Activated T-helper 1 cell treated with anti-CD3 and anti-CD28 coated beads, Interleukin-12 subunit alpha, Interleukin-12 subunit beta, Interleukin-2, Interleukin-4 antibody, amounts not matched to agents 30 ng/mL and 10 ng/mL and 1 ng/mL, durations not matched to agents 14 hours and 24 hours and 36 hours (primary cell): ENCODE results near the gene FCHO1. TPM values are rescaled to one million over a fixed set of nuclear protein-coding genes. Genes with fewer than 3 reads are reported as not detected.
"Not testable (repeated sequence)": the region's sequence is repeated elsewhere in the genome, so short reads cannot be mapped to it uniquely, and the experiment has no call there.

ENCODE experiments used
- DNase-seq: peaks from one replicate; pipeline ENCODE4 v3.0.0; 2021; ENCODE audit warnings: low spot score
- H3K27ac Mint-ChIP-seq: one replicate; pipeline ENCODE4 v1.8.0; 2021; ENCODE audit warnings: mild to moderate bottlenecking, mixed read lengths
- H3K27me3 Mint-ChIP-seq: one replicate; pipeline ENCODE4 v1.8.0; 2022; ENCODE audit warnings: mild to moderate bottlenecking, moderate library complexity, mixed read lengths; ENCODE audit not compliant: insufficient read depth
- H3K36me3 Mint-ChIP-seq: one replicate; pipeline ENCODE4 v1.8.0; 2021; ENCODE audit warnings: low read depth, mixed read lengths
- H3K4me1 Mint-ChIP-seq: one replicate; pipeline ENCODE4 v1.8.0; 2021; ENCODE audit warnings: low read depth, mixed read lengths
- H3K4me3 Mint-ChIP-seq: one replicate; pipeline ENCODE4 v1.8.0; 2021; ENCODE audit warnings: mild to moderate bottlenecking, moderate library complexity, mixed read lengths
- H3K9me3 Mint-ChIP-seq: one replicate; pipeline ENCODE4 v1.8.0; 2021; ENCODE audit warnings: mixed read lengths
- intact Hi-C: fragments of 100-400 bp; cut with micrococcal nuclease; formaldehyde crosslinking; loops from one replicate; pipeline ENCODE4 v1.15.1; 2024
- total RNA-seq: library from RNA; stranded (reverse); gene quantifications from 2 replicates; pipeline ENCODE4 v1.2.3, GENCODE V29; 2022

The FCHO1 gene
- total RNA-seq, 1 donor from 2014 or later: 93.6 TPM

DNA sequence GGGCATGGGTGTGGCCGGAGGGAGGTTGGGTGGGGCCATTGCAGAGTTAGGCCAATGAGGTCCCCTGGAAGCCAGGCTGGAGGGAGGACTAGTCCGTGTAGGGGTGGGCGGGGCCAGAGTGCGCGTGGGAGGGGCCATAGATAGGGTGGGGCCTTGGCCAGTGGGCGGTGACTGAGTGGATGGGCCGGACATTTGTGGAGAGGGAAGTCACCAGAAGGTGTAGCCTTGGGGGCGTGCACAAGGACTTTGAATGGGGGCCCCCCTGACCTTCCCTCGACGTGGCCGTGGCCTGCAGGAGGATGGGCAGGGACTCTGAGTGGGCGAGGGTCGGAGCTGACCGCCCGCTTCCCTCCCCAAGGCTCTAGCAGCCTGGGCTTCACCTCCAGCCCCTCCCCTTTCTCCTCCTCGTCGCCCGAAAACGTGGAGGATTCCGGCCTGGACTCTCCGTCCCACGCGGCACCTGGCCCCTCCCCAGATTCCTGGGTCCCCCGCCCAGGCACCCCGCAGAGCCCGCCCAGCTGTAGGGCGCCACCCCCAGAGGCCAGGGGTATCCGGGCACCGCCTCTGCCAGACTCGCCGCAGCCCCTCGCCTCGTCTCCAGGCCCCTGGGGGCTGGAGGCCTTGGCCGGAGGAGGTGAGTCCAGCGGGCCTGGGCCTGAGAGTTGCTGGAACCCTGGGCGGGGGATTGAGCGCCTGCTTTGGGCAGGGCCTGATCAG is 27.1 kb downstream of the FCHO1 start:
- H3K36me3 Mint-ChIP-seq: peaks cover 23% of the 10 kb centered on the region
- H3K4me1 Mint-ChIP-seq: peaks cover 6% of the 10 kb centered on the region
- H3K4me3 Mint-ChIP-seq: no peak overlapping the region
- no peaks in the 10 kb centered on the region for H3K27me3 Mint-ChIP-seq
- H3K9me3 Mint-ChIP-seq: no peaks in the 10 kb centered on the region
- H3K27ac Mint-ChIP-seq: no peak overlapping the region
- peak; percentile 30 for DNase-seq
- intact Hi-C loops: no loop called here

DNA sequence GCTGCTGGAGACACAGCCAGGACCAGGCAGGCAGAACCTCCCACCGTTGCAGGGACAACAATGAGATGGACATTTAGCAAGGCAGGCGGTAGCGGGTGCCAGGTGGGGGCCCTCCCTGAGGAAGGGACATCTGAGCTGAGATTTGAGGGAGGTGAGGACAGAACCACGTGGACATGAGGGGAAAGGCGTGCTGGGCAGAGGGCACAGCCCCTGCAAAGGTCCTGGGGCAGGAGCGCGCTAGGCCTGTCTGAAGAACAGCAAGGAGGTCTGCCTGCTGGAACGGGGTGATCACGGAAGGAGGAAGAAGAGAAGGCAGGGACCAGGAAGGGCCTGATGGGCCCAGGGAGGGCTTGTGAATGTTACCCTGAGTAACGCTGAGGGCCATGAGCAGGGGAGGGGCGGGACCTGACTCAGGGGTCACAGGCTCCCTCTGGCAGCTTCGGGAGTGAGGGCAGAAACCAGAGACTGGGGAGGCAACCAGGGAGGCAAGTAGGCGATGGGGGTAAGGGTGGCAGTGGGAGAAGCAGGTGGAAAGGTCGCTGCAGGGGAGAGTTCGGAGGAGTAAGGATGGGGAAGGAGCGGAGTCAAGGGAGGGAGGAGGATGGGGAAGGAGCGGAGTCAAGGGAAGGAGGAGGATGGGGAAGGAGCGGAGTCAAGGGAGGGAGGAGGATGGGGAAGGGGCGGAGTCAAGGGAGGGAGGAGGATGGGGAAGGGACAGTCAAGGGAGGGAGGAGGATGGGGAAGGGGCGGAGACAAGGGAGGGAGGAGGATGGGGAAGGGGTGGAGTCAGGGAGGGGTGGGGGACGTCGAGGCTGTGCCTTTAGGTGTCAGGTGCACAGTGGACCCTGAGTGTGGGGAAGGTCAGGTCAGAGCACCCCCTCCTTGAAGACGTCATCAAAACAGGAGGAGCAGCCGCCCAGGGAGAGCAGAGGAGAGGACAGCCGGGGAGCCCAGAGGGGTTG is 28.0 kb downstream of the FCHO1 start:
- no peak for DNase-seq
- Mint-ChIP-seq H3K9me3 (no peaks in the 10 kb centered on the region), H3K4me3 (no peak overlapping the region), H3K27ac (no peak overlapping the region), H3K36me3 (peaks cover 22% of the 10 kb centered on the region), H3K4me1 (peaks cover 9% of the 10 kb centered on the region), H3K27me3 (no peaks in the 10 kb centered on the region)
- intact Hi-C loops: no loop called here

DNA sequence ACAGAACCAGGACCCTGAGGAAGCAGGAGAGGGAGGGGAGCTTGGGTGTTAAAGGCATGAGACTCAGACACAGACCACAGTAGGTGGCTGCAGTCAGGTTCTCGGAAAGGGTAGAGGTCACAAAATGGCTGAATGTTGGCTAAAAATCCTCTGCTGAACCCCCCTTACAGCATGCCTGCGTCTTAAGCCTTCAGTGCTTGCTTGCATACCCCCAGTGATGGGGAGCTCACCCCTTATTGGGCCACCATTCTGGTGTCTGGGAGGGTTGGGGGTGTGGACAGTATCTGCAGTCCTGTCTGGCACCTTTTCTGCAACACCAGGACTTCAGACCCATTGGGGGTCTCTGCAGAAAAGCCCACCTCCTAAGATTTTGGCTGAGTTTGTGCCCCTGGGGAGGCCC is 29.5 kb downstream of the FCHO1 start:
- Mint-ChIP-seq H3K4me1 (peaks cover 13% of the 10 kb centered on the region), H3K9me3 (no peaks in the 10 kb centered on the region), H3K27me3 (no peaks in the 10 kb centered on the region), H3K4me3 (no peak overlapping the region), H3K27ac (no peak overlapping the region), H3K36me3 (peaks cover 23% of the 10 kb centered on the region)
- intact Hi-C loops: no loop called here
- DNase-seq: no peak

DNA sequence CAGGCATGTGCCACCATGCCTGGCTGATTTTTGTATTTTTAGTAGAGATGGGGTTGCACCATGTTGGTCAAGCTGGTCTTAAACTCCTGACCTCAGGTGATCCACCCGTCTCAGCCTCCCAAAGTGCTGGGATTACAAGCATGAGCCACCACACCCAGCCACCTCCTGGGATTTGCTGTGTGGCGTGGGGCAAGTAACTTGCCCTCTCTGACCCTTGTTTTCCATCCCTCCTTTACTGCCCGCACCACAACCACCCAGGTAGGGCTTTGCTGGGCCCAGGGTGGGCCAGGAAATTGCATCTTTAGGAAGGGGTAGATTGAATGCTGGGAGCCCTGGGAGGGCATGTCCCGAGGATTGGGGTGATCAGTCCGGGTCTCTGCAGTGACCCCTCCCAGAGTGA is 32.4 kb downstream of the FCHO1 start:
- H3K4me1 Mint-ChIP-seq, H3K27ac Mint-ChIP-seq: not testable (repeated sequence)
- H3K36me3 Mint-ChIP-seq: peaks cover 34% of the 10 kb centered on the region

DNA sequence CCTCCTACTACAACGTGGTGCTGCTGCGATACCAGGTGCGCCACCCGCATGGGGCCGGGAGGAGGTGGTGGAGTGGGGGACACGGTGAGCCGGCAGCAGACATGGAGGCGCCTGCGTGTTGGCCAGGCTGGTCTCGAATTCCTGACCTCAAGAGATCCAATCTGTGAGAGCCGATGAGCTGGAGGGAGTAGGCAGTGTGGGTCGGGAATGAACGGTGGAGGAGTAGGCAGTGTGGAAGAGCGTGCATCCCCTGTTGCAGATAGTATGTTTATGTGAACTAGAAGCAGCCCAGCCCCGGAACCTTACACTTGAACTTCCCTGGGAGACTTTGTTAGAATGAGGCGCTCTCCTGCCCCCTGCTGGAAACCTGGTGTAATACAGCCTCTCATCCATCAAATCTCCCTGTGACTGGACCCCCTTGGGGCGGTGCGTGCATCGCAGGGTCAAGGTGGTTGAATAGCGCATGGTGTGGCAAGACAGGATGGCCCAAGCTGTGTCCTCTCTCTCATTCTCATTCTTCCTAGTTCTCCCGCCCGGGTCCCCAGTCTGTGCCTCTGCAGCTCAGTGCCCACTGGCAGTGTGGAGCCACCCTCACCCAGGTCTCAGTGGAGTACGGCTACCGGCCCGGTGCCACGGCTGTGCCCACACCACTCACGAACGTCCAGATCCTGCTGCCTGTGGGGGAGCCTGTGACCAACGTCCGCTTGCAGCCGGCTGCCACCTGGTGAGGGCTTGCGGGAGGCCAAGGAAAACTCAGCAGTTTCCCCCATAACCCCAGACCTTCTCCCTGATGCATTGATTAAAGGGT is 33.1 kb downstream of the FCHO1 start:
- peaks cover 17% of the 10 kb centered on the region for H3K4me1 Mint-ChIP-seq
- DNase-seq: peak; percentile 56
- H3K9me3 Mint-ChIP-seq: no peaks in the 10 kb centered on the region
- H3K27ac Mint-ChIP-seq: peak overlapping the region; percentile 63
- no peaks in the 10 kb centered on the region for H3K27me3 Mint-ChIP-seq
- no peak overlapping the region for H3K4me3 Mint-ChIP-seq
- peaks cover 39% of the 10 kb centered on the region for H3K36me3 Mint-ChIP-seq
- intact Hi-C loops: loop anchor here (1.0 to 2.0 kb wide), 4 partner anchors 37 to 80 kb away; partner anchors contain the start of gene MAP1S

More for the DNA sequence above, 32.4 kb downstream of the FCHO1 start:
- not testable (repeated sequence) for H3K4me3 Mint-ChIP-seq, H3K9me3 Mint-ChIP-seq, DNase-seq, H3K27me3 Mint-ChIP-seq
- intact Hi-C loops: loop anchor here (1.0 to 2.0 kb wide), 4 partner anchors 36 to 79 kb away; partner anchors contain the start of gene MAP1S

DNA sequence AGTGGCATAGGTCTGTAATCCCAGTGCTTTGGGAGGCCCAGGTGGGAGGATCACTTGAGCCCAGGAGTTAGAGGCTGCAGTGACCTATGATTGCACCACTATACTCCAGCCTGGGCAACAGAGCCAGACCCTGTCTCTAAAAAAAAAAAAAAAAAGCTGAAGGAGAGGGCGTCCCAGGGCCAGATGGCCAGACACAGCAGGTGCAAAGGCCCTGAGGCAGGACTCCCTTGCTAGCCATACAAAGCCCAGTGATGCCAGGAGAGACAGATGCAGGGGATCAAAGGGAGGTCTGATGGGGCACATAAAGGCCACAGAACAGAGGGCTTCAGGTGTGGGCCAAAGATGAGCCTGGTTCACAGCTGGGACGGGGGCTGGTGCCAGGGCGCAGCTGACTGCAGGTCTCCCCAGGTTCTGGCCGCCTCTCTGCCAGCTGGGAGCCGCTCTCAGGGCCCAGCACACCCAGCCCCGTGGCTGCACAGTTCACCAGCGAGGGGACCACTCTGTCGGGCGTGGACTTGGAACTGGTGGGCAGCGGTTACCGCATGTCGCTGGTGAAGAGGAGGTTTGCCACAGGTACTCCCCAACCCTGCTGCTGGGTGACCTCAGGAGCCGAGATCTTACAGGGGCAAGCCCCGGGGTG is 36.1 kb downstream of the FCHO1 start:
- intact Hi-C loops: no loop called here

DNA sequence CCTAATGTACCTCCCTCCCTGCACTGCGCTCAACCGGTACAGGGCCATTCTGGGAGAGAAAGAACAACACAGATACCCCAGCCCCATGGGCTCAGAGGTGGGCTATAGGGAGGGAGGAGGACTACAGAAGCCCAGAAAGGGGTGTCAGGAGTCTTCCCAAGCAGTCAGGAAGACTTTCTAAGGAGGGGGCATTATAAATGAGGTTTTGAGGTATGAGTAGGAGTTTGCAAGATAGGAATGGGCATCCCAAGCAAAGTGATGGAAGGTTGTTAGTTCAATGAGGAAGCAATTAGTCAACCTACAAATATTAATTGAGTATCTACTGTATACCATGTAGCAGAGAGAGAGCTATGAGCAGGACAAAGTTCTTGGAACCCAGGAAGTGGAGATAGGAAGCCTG is 37.4 kb downstream of the FCHO1 start:
- H3K27me3 Mint-ChIP-seq: peaks cover under 1% of the 10 kb centered on the region
- H3K9me3 Mint-ChIP-seq: no peaks in the 10 kb centered on the region
- no peak overlapping the region for H3K4me3 Mint-ChIP-seq
- H3K27ac Mint-ChIP-seq: no peak overlapping the region
- DNase-seq: no peak
- intact Hi-C loops: no loop called here
- peaks cover 33% of the 10 kb centered on the region for H3K36me3 Mint-ChIP-seq
- H3K4me1 Mint-ChIP-seq: peaks cover 36% of the 10 kb centered on the region

More for the DNA sequence above, 36.1 kb downstream of the FCHO1 start:
- H3K4me3 Mint-ChIP-seq: no peak overlapping the region
- H3K27me3 Mint-ChIP-seq: no peaks in the 10 kb centered on the region
- peaks cover 37% of the 10 kb centered on the region for H3K36me3 Mint-ChIP-seq
- H3K27ac Mint-ChIP-seq: no peak overlapping the region
- H3K9me3 Mint-ChIP-seq: no peaks in the 10 kb centered on the region
- H3K4me1 Mint-ChIP-seq: peaks cover 30% of the 10 kb centered on the region
- no peak for DNase-seq

DNA sequence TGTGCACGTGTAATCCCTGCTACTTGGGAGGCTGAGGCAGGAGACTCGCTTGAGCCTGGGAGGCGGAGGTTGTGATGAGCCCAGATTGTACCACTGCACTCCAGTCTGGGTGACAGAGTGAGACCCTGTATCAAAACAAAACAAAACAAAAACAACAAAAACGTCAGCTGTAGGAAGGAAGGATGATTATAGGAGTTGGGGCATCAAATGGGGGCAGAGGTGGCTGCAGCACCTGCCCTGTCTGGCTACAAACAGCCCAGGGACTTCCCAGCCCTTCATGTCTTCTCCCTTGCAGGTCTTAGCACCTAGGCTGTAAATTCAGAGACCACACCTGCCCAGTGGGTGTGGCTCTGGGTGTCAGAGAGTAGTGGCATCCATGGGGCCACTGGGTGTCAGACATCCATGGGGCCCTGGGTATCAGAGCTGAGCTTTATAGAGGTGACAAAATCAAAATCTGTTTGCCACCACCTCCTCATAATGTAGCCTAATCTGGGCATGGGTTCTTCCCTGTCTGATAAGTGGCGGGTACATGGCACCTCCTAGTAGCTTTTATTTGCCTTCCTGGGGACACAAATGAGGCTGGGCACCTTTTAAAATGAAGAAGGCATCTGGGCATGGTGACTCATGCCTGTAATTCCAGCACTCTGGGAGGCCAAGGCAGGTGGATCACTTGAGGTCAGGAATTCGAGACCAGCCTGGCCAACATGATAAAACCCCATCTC is 38.9 kb downstream of the FCHO1 start:
- Mint-ChIP-seq H3K36me3 (peaks cover 22% of the 10 kb centered on the region), H3K4me3 (no peak overlapping the region), H3K4me1 (peaks cover 35% of the 10 kb centered on the region), H3K9me3 (no peaks in the 10 kb centered on the region), H3K27me3 (peaks cover 13% of the 10 kb centered on the region), H3K27ac (no peak overlapping the region)
- no peak for DNase-seq
- intact Hi-C loops: no loop called here

DNA sequence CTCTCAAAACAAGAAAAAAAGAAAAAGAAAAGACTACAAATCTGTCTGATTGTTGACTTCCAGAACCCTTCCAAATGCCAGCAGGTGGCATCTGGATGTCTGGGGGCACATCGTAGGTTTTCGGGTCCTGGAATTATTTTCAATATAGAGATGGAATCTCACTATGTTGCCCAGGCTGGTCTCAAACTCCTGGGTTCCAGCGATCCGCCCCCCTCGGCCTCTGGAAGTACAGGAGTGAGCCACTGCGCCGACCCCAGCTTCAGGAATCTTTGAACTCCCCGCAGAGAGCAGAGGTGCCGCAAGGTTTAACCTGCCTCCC is 43.1 kb downstream of the FCHO1 start:
- Mint-ChIP-seq H3K27me3 (peaks cover 17% of the 10 kb centered on the region), H3K4me1 (peaks cover 41% of the 10 kb centered on the region)

DNA sequence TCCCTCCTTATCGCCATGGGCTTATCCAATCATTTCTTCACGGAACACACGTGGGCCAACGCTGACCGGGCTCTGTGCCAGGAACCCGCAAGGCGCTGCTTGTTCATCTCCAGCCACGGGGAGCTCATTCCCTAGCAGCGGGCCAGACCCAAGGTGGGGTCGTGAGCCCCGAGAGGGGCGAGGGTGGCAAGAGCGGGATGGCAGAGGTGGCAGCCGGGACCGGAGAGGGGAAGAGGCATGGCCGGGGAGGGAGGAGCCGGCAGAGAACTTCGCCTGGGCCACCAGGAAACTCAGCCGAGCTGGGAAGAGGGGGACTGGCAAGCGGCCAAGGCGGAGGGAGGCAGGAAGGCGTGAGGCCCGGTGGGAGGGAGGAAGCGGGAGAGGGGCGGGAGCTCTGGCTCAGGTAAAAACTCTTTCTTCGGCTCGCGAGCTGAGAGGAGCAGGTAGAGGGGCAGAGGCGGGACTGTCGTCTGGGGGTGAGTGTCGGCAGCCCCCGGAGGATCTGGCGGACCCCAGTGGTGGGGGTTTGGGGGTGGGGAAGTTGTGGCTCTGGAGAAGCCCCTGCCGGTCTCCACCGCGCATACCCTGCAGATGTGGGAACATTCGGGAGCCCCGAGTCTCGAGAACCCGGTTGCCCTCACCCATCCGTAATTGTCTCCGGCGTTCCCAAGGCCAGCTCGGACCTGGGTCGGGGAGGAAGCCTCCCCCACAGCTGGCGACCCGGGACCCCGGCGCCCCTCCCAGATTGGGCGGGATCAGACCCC is 43.6 kb downstream of the FCHO1 start, which contains the start of gene B3GNT3:
B3GNT3 (plus strand) TSS at position 408 of the 764 bp plus-strand sequence. CDS start 12,670 bp downstream, outside the sequence.
- Mint-ChIP-seq H3K4me3 (peak within 1 kb of the TSS; percentile 42), H3K27ac (peak within 1 kb of the TSS; percentile 63), H3K36me3 (no peaks in the 10 kb centered on the region), H3K27me3 (peaks cover 17% of the 10 kb centered on the region), H3K4me1 (peaks cover 40% of the 10 kb centered on the region), H3K9me3 (no peaks in the 10 kb centered on the region)
- no peak for DNase-seq
- intact Hi-C loops: loop anchor here (5.0 kb wide), 1 partner anchor 62 kb away; the partner anchor contains the start of gene RPL18A

More for the DNA sequence above, 43.1 kb downstream of the FCHO1 start:
- intact Hi-C loops: no loop called here
- Mint-ChIP-seq H3K9me3 (no peaks in the 10 kb centered on the region), H3K4me3 (peak overlapping the region; percentile 42), H3K36me3 (no peaks in the 10 kb centered on the region), H3K27ac (no peak overlapping the region)
- no peak for DNase-seq

DNA sequence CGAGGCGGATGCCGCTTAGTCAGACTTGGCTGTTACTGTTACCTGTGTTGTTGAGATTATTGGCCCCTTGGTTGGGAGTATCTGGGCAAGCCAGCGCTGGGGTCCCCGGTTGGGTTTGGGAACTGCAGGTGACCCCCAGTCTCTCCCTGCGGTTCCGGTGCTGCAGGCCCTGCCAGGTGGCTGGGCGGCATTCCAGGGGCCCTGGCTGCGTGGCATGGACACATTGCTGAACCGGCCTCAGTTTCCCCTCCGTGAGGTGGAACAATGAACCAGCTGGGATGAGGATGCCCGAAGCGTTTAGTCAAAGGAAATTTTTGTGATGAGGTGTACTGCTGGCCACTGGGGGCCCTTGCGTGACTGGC is 44.2 kb downstream of the FCHO1 start:
- no peak for DNase-seq
- no peaks in the 10 kb centered on the region for H3K36me3 Mint-ChIP-seq
- peaks cover 36% of the 10 kb centered on the region for H3K4me1 Mint-ChIP-seq
- no peak overlapping the region for H3K27ac Mint-ChIP-seq
- intact Hi-C loops: loop anchor here (5.0 kb wide), 1 partner anchor 62 kb away; the partner anchor contains the start of gene RPL18A
- H3K27me3 Mint-ChIP-seq: peaks cover 17% of the 10 kb centered on the region
- H3K9me3 Mint-ChIP-seq: no peaks in the 10 kb centered on the region
- H3K4me3 Mint-ChIP-seq: peak overlapping the region; percentile 22
